Liver (tissue), 9 donors: ENCODE measurements around the gene THSD4. TPM values are rescaled to one million over a fixed set of nuclear protein-coding genes. Genes with fewer than 3 reads are reported as not detected.

Experiments
- DNase-seq: peaks from one replicate; pipeline ENCODE4 v3.0.0-alpha.2; 2017; ENCODE audit warnings: low spot score
- H3K27ac ChIP-seq, 2 donors: one replicate each; pipeline ENCODE4 v1.7.0; 2013; ENCODE audit warnings: inconsistent platforms in 2 of 2, low read length in 2 of 2, control low read depth in 1 of 2, low read depth in 1 of 2, mild to moderate bottlenecking in 1 of 2
- H3K27me3 ChIP-seq, 4 donors: one replicate each; pipeline versions ENCODE4 v1.6.1 to v1.7.0; 2013; ENCODE audit warnings: low read length in 3 of 4, inconsistent platforms in 1 of 4, mild to moderate bottlenecking in 1 of 4, moderate library complexity in 1 of 4; ENCODE audit not compliant: control insufficient read depth in 4 of 4, insufficient read depth in 4 of 4
- H3K36me3 ChIP-seq, 4 donors: one replicate each; pipeline versions ENCODE4 v1.6.1 to v1.7.0; 2013; ENCODE audit warnings: low read length in 3 of 4, mild to moderate bottlenecking in 3 of 4, low read depth in 1 of 4, moderate library complexity in 1 of 4; ENCODE audit not compliant: control insufficient read depth in 4 of 4, insufficient read depth in 3 of 4
- H3K4me1 ChIP-seq, 4 donors: one replicate each; pipeline versions ENCODE4 v1.6.1 to v1.7.0; 2013; ENCODE audit warnings: low read length in 3 of 4, mild to moderate bottlenecking in 3 of 4, moderate library complexity in 1 of 4; ENCODE audit not compliant: control insufficient read depth in 4 of 4, insufficient read depth in 4 of 4
- H3K4me3 ChIP-seq, 3 donors: one replicate each; pipeline versions ENCODE4 v1.6.1 to v1.7.0; 2013; ENCODE audit warnings: low read length in 3 of 3, control low read depth in 1 of 3, low read depth in 1 of 3, mild to moderate bottlenecking in 1 of 3
- H3K9ac ChIP-seq, 2 donors: one replicate each; pipeline ENCODE4 v1.7.0; 2013; ENCODE audit warnings: low read length in 2 of 2, mild to moderate bottlenecking in 2 of 2, moderate library complexity in 2 of 2, control low read depth in 1 of 2, low read depth in 1 of 2
- H3K9me3 ChIP-seq, 4 donors: one replicate each; pipeline versions ENCODE4 v1.6.1 to v1.7.0; 2013; ENCODE audit warnings: low read length in 3 of 4; ENCODE audit not compliant: control insufficient read depth in 4 of 4
- EGR1 ChIP-seq, 2 donors: IDR thresholded peaks; 2 replicates each; pipeline ENCODE4 v1.6.1; 2016 to 2018; ENCODE audit warnings: antibody characterized with exemption in 2 of 2, low read depth in 2 of 2
- FOXA1 ChIP-seq: IDR thresholded peaks from 2 replicates; pipeline ENCODE4 v1.6.1; 2016; ENCODE audit warnings: antibody characterized with exemption
- FOXA2 ChIP-seq: IDR thresholded peaks from 2 replicates; pipeline ENCODE4 v1.6.1; 2016; ENCODE audit warnings: antibody characterized with exemption
- GABPA ChIP-seq, 2 donors: IDR thresholded peaks in 1 of 2; conservative IDR thresholded peaks in 1 of 2; 2 replicates each; pipeline ENCODE4 v1.6.1; 2016; ENCODE audit warnings: antibody characterized with exemption in 2 of 2, mild to moderate bottlenecking in 1 of 2, moderate library complexity in 1 of 2
- HNF4A ChIP-seq, 2 donors: conservative IDR thresholded peaks; 2 replicates each; pipeline ENCODE4 v1.6.1; 2016; ENCODE audit warnings: antibody characterized with exemption in 2 of 2, mild to moderate bottlenecking in 2 of 2
- JUND ChIP-seq, 2 donors: IDR thresholded peaks; 2 replicates each; pipeline ENCODE4 v1.6.1; 2016; ENCODE audit warnings: antibody characterized with exemption in 2 of 2
- NR2F2 ChIP-seq: IDR thresholded peaks from 2 replicates; pipeline ENCODE4 v1.6.1; 2016; ENCODE audit warnings: antibody characterized with exemption
- RAD21 ChIP-seq, 2 donors: IDR thresholded peaks; 2 replicates each; pipeline ENCODE4 v1.6.1; 2016; ENCODE audit warnings: antibody characterized with exemption in 2 of 2, mild to moderate bottlenecking in 2 of 2
- RXRA ChIP-seq, 2 donors: IDR thresholded peaks; 2 replicates each; pipeline ENCODE4 v1.6.1; 2017 to 2018; ENCODE audit warnings: antibody characterized with exemption in 2 of 2, mild to moderate bottlenecking in 1 of 2
- SP1 ChIP-seq: IDR thresholded peaks from 2 replicates; pipeline ENCODE4 v1.6.1; 2018; ENCODE audit warnings: antibody characterized with exemption, mild to moderate bottlenecking
- TAF1 ChIP-seq: conservative IDR thresholded peaks from 2 replicates; pipeline ENCODE4 v1.6.1; 2016; ENCODE audit warnings: antibody characterized with exemption, mild to moderate bottlenecking
- YY1 ChIP-seq: IDR thresholded peaks from 2 replicates; pipeline ENCODE4 v1.6.1; 2016; ENCODE audit warnings: antibody characterized with exemption, mild to moderate bottlenecking
- WGBS: extraction: QIAGEN DNeasy Blood & Tissue Kit; methylation state at CpG from one replicate; pipeline ENCODE4 v1.1.7; 2013; 5-methylcytosine and 5-hydroxymethylcytosine counted together
- polyA plus RNA-seq, 2 donors: library from polyadenylated mRNA; stranded (reverse) in 1 of 2; unstranded in 1 of 2; fragments of 200-250 nt in 1 of 2; fragments of >200 nt in 1 of 2; fragmentation: Nextera tagmentation in 1 of 2; extraction: Ambion mirVana in 1 of 2; gene quantifications; one replicate each; pipeline versions ENCODE4 v1.2.1 to v1.2.3, GENCODE V29; 2013 to 2015
- total RNA-seq, 2 donors: library from RNA; depleted of rRNA; stranded (reverse); fragments of >200 nt; gene quantifications; one replicate each; pipeline ENCODE4 v1.2.3, GENCODE V29; 2014
- TF ChIP-seq, protein P1 (sequence below): IDR thresholded peaks from 2 replicates; pipeline ENCODE4 v1.6.1; 2016; ENCODE audit warnings: antibody characterized with exemption
- TF ChIP-seq, protein P2 (sequence below): fragments of 150-350 bp; IDR thresholded peaks from 2 replicates; pipeline ENCODE4 v1.5.1; 2017; ENCODE audit warnings: improper control_type of control experiment, low read depth, low read length; ENCODE audit not compliant: missing input control
- TF ChIP-seq, protein P3 (sequence below): IDR thresholded peaks from 2 replicates; pipeline ENCODE4 v1.6.1; 2016; ENCODE audit warnings: antibody characterized with exemption
- TF ChIP-seq, protein P4 (sequence below): IDR thresholded peaks from 2 replicates; pipeline ENCODE4 v1.6.1; 2016; ENCODE audit warnings: antibody characterized with exemption, mild to moderate bottlenecking
- TF ChIP-seq, protein P5 (sequence below): IDR thresholded peaks from 2 replicates; pipeline ENCODE4 v1.6.1; 2016; ENCODE audit warnings: antibody characterized with exemption
- donor health status: healthy.
- donor health status: healthy.
- donor health status: healthy.
- donor health status: healthy.
- donor health status: healthy.

The THSD4 gene
- total and polyA plus RNA-seq, 4 donors: 0.23 to 11.5 (median 1.9) TPM

DNA sequence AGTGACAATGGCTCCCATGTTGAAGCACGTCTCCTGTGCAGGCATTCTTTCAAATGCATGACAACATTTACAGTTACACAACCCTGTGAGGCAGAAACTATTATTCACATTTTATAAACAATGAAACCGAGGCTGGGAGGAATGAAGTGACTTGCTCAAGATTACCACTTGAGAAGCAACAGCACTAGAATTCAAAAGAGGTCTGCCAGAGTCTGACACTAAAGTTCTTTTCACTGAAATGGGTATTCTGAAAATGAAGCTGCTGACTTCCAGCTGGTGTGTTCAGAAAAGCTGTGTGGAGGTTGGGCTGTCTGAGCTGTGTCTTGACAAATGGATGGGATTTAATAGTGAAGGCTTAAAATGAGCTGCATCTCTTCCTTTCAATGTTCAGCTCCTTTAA is 104.4 kb downstream of the THSD4 start:
- Histone ChIP-seq H3K36me3 (no peaks in the 10 kb centered on the region), H3K27ac (no peak overlapping the region), H3K4me1 (peaks cover 2 to 14% (median 10%) of the 10 kb centered on the region in 4 donors), H3K9ac (no peak overlapping the region), H3K4me3 (no peak overlapping the region), H3K27me3 (no peaks in the 10 kb centered on the region), H3K9me3 (no peaks in the 10 kb centered on the region)
- DNase-seq: no peak
- 83% methylated on average over 2 of the region's 2 CpGs for WGBS
- TF ChIP-seq, protein P1, sequence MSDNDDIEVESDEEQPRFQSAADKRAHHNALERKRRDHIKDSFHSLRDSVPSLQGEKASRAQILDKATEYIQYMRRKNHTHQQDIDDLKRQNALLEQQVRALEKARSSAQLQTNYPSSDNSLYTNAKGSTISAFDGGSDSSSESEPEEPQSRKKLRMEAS: no peak
- TF ChIP-seq, protein P2, sequence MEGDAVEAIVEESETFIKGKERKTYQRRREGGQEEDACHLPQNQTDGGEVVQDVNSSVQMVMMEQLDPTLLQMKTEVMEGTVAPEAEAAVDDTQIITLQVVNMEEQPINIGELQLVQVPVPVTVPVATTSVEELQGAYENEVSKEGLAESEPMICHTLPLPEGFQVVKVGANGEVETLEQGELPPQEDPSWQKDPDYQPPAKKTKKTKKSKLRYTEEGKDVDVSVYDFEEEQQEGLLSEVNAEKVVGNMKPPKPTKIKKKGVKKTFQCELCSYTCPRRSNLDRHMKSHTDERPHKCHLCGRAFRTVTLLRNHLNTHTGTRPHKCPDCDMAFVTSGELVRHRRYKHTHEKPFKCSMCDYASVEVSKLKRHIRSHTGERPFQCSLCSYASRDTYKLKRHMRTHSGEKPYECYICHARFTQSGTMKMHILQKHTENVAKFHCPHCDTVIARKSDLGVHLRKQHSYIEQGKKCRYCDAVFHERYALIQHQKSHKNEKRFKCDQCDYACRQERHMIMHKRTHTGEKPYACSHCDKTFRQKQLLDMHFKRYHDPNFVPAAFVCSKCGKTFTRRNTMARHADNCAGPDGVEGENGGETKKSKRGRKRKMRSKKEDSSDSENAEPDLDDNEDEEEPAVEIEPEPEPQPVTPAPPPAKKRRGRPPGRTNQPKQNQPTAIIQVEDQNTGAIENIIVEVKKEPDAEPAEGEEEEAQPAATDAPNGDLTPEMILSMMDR: no peak
- TF ChIP-seq FOXA1 (no peak), EGR1 (IDR thresholded peaks at IDR 0.05; ENCODE audit: low read depth in 2 of 2) (no peak), NR2F2 (no peak), TAF1 (no peak), SP1 (no peak), FOXA2 (no peak), YY1 (no peak), RXRA (IDR thresholded peaks at IDR 0.05) (no peak), JUND (IDR thresholded peaks at IDR 0.05) (no peak), RAD21 (IDR thresholded peaks at IDR 0.05) (no peak), HNF4A (conservative IDR thresholded peaks at IDR 0.05) (no peak)
- TF ChIP-seq, protein P3, sequence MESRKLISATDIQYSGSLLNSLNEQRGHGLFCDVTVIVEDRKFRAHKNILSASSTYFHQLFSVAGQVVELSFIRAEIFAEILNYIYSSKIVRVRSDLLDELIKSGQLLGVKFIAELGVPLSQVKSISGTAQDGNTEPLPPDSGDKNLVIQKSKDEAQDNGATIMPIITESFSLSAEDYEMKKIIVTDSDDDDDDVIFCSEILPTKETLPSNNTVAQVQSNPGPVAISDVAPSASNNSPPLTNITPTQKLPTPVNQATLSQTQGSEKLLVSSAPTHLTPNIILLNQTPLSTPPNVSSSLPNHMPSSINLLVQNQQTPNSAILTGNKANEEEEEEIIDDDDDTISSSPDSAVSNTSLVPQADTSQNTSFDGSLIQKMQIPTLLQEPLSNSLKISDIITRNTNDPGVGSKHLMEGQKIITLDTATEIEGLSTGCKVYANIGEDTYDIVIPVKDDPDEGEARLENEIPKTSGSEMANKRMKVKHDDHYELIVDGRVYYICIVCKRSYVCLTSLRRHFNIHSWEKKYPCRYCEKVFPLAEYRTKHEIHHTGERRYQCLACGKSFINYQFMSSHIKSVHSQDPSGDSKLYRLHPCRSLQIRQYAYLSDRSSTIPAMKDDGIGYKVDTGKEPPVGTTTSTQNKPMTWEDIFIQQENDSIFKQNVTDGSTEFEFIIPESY: no peak
- TF ChIP-seq, protein P4, sequence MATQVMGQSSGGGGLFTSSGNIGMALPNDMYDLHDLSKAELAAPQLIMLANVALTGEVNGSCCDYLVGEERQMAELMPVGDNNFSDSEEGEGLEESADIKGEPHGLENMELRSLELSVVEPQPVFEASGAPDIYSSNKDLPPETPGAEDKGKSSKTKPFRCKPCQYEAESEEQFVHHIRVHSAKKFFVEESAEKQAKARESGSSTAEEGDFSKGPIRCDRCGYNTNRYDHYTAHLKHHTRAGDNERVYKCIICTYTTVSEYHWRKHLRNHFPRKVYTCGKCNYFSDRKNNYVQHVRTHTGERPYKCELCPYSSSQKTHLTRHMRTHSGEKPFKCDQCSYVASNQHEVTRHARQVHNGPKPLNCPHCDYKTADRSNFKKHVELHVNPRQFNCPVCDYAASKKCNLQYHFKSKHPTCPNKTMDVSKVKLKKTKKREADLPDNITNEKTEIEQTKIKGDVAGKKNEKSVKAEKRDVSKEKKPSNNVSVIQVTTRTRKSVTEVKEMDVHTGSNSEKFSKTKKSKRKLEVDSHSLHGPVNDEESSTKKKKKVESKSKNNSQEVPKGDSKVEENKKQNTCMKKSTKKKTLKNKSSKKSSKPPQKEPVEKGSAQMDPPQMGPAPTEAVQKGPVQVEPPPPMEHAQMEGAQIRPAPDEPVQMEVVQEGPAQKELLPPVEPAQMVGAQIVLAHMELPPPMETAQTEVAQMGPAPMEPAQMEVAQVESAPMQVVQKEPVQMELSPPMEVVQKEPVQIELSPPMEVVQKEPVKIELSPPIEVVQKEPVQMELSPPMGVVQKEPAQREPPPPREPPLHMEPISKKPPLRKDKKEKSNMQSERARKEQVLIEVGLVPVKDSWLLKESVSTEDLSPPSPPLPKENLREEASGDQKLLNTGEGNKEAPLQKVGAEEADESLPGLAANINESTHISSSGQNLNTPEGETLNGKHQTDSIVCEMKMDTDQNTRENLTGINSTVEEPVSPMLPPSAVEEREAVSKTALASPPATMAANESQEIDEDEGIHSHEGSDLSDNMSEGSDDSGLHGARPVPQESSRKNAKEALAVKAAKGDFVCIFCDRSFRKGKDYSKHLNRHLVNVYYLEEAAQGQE: no peak
- TF ChIP-seq, protein P5, sequence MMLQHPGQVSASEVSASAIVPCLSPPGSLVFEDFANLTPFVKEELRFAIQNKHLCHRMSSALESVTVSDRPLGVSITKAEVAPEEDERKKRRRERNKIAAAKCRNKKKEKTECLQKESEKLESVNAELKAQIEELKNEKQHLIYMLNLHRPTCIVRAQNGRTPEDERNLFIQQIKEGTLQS: no peak

DNA sequence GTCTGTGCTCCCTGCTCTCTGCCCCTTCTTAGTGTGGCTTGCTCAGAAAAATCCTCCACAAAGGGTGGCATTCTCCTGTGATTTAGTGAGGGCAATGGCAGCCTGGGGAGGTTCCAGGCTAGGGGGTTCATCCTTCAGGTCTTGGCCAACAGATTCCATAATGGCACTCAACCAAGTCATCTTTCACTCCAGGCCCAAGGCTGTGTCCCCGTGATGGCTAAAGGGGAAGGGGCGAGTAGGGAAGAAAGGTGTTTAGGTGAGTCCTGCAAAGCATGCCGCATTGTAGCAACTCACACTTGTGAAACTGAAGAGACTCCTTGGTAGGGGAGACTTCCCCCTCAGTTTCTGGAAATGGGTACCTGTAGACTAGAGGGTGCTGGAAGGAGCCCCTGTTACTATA is 105.6 kb downstream of the THSD4 start:
- no peaks in the 10 kb centered on the region for H3K27me3 ChIP-seq
- H3K27ac ChIP-seq: no peak overlapping the region
- DNase-seq: no peak
- H3K9ac ChIP-seq: no peak overlapping the region
- H3K9me3 ChIP-seq: no peaks in the 10 kb centered on the region
- peaks cover 2 to 14% (median 10%) of the 10 kb centered on the region in 4 donors for H3K4me1 ChIP-seq
- no peaks in the 10 kb centered on the region for H3K36me3 ChIP-seq
- H3K4me3 ChIP-seq: no peak overlapping the region
- 97% methylated on average over 3 of the region's 3 CpGs for WGBS
- TF ChIP-seq, protein P1: no peak
- TF ChIP-seq NR2F2 (no peak), JUND (IDR thresholded peaks at IDR 0.05) (no peak), RXRA (IDR thresholded peaks at IDR 0.05) (no peak), FOXA2 (no peak), GABPA (IDR thresholded peaks at IDR 0.05 in 1 of 2, conservative IDR thresholded peaks at IDR 0.05 in 1 of 2) (no peak), TAF1 (no peak), FOXA1 (no peak)
- TF ChIP-seq, protein P5: no peak
- TF ChIP-seq, protein P2: no peak
- TF ChIP-seq, protein P4: no peak
